HG03439 (cell line): ENCODE data around the gene GSK3B.

Experiments used
- ATAC-seq: cut with Tn5 transposase; IDR thresholded peaks from one replicate; pipeline ENCODE4 v1.9.1; 2021; ENCODE audit warnings: mild to moderate bottlenecking, moderate library complexity; ENCODE audit not compliant: unreplicated experiment

Gene GSK3B

DNA sequence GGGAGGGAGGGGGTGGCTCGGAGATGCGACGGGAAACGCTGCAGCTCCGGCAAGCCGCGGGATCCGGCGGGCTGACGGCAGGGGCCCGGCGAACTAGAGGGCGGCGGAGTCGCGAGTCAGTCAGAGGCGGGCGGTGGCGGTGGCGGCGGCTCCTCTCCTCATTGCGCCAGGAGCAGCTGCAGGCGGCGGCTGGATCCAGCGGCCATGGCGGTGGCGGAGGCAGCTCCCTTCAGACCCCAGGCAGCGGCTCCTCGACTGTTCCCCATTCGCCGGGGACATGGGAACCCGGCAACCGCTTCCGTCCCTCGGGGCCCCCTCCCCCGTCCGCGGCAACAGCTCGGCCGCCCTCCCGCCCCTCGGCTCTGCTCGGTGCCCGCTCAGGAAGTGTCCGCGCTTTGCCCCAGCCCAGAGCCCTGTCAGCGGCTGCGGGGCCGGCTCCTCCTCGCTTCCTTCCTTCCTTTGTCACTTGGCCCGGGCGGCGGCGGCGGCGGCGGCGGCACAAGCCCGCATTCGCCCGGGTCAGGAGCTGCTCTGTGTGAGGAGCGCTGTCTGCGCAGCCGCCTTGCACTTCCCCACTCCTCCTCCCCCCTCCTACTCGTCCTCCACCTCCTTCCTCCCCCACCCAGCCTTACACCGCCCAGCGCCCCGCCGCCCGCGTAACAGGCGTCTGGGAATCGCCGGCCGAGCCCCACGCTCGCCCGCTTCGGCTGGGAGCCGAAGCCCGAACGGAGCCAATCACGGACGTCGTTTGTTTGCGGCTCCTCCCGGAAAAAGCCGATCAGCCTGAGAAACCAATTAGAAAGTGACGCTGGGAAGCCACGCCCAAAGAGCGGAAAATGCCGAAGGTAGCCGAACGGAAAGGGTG is at the start of gene GSK3B:
Gene GSK3B, minus strand, starts transcription at position 537 of the 865 bp plus-strand sequence. CDS start 1,013 bp downstream, outside the sequence.
- ATAC-seq = peak; percentile 42

DNA sequence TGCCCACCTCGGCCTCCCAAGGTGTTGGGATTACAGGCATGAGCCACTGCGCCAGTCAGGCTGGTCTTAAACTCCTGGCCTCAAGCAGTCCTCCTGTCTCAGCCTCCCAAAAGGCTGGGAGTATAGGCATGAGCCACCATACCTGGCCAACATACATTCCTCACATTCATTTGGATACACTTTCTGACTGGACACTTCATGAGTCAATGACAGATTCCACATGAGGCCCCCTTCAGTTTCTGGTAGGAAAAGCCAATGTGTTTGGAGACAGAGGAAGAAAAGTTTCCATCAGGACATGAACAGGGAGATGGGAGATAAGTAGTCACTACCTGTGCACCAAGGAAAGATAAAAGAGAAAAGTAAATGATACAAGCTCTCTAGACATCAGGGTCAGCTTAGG is 49.4 kb upstream of the GSK3B start:
- ATAC-seq = no peak

DNA sequence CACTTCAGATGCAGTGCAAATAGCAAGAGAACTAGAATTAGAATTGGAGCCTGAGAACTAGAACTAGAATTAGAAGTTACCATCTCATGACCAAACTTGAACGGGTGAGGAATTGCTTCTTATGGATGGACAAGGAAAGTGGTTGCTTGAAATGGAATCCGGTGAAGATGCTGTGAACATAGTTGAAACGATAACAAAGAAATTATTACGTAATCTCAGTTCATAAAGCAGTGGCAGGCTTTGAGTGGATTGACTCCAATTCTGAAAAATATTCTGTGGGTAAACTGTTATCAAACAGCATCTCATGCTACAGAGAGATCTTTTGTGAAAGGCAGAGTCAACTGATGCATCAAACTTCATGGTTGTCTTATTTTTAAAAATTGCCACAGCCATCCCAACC is 48.0 kb upstream of the GSK3B start:
- no peak for ATAC-seq

DNA sequence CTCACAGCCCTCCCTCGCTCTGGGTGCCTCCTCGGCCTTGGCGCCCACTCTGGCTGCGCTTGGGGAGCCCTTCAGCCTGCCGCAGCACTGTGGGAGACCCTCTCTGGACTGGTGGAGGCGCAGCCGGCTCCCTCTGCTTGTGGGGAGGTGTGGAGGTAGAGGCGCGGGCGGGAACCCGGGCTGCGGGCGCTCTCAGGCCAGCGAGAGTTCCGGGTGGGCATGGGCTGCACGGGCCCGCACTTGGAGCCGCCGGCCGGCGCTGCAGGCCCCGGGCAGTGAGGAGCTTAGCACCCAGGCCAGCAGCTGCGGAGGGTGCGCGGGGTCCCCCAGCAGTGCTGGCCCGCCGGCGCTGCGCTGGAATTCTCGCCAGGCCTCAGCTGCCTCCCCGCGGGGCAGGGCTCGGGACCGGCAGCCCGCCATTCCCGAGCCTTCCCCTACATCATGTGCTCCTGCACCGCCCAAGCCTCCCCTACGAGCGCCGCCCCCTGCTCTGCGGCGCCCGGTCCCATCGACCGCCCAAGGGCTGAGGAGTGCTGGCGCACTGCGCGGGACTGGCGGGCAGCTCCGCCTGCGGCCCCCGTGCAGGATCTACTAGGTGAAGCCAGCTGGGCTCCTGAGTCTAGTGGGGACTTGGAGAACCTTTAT is 46.0 kb upstream of the GSK3B start:
- no peak for ATAC-seq

DNA sequence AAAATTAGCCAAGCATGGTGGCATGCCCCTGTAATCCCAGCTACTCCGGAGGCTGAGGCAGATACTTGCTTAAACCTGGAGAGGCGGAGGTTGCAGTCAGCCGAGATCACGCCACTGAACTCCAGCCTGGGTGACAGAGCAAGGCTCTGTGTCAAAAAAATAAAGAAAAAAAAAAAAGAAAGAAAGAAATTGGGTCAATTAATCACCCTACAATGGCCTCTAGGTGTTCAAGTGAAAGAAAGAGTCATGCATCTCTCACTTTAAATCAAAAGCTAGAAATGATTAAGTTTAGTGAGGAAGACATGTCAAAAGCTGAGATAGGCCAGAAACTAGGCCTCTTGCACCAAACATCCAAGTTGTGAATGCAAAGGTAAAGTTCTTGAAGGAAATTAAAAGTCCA is 44.9 kb upstream of the GSK3B start:
- ATAC-seq = no peak

- no peak for ATAC-seq
These were observed 43.3 kb upstream of the GSK3B start for GRCh38 chr3:120137548-120137947.

GRCh38 chr3:120130656-120131055 is 36.4 kb upstream of the GSK3B start:
- no peak for ATAC-seq

DNA sequence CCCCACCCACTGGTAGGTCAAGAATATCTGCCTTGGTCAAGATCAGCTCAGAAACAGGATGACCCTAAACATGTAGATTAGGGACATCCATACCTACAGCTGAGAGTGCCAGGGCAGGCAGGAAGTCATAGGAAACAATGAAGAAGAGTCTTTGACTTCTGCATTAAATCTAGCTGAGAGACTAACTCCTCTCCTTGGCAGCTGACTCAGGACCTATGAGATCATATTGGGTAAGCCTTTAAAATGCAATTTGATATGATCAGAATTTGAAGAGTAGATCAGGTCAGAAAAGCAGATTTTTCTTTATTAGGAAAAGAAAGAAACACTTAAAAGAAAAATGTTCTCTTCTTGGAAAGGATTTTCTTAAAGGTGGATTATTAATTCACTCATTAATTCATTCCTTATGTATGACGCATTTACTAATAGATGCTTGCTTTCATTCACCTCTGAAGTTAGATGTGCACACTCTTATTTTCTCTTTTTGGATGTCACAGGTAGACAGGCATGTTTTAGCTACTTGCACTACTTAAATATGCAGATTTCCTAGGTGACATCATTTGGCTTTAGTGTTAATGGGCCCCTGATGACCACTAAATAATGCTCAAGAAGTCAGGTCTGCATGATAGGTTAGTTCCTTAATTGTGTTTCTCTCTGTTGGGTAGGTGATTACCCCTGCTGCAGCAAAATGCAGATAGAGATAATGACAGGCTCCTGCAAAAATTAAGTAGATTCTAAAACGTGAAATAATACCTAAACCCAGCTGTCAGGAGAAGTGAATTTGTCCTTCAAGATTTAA is 35.7 kb upstream of the GSK3B start:
- no peak for ATAC-seq

DNA sequence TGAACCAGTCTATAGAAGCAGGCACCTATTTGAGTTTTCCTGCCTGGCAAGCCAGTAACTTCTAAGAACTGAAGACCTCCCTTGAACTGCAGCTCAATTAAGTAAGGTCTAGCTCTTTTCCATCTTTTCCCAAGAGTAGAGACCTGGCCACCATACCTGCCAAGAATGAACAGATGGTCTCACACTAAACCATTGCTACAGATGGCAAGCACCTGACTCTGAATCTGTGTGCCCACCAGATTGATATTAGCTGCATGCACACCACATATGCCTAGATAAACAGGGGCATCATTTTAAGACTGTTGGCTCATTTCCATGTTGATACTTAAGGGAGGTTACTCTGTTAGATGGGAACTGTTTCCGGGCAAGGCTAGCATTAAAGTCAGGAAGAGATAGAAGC is 34.8 kb upstream of the GSK3B start:
- no peak for ATAC-seq

GRCh38 chr3:120125992-120126391 is 31.7 kb upstream of the GSK3B start:
- no peak for ATAC-seq

- ATAC-seq = no peak
These were observed 25.7 kb upstream of the GSK3B start for GRCh38 chr3:120119846-120120510.

GRCh38 chr3:120114981-120115380 is 20.7 kb upstream of the GSK3B start:
- no peak for ATAC-seq

DNA sequence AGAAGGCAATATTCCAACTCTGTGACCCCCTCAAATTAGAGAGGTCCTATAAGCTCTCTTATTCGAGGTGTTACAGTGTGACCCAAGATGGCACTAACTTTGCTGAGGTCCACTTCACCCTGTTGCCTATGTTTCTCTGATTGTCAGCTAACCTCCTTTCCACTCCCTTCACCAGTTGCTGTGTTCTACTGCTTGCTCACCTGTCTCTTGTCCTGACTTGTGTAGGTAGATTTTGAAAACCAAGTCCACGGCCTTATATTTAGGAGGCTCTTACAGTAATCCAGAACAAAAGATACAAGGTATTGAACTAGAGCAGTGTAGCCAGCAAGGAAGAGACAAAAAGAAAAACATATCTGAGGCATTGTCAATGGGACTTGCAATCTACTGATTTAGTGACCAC is 20.1 kb upstream of the GSK3B start:
- ATAC-seq = no peak

- no peak for ATAC-seq
These were observed 19.2 kb upstream of the GSK3B start for GRCh38 chr3:120113128-120114116.

- ATAC-seq = no peak
These were observed 17.7 kb upstream of the GSK3B start for GRCh38 chr3:120111898-120112297.

- no peak for ATAC-seq
These were observed 9.0 kb upstream of the GSK3B start for GRCh38 chr3:120103276-120103675.

- no peak for ATAC-seq
These were observed 8.4 kb upstream of the GSK3B start for GRCh38 chr3:120102674-120103073.

- no peak for ATAC-seq
These were observed 8.0 kb upstream of the GSK3B start for GRCh38 chr3:120102232-120102631.

- no peak for ATAC-seq
These were observed 7.4 kb upstream of the GSK3B start for GRCh38 chr3:120101624-120102023.

DNA sequence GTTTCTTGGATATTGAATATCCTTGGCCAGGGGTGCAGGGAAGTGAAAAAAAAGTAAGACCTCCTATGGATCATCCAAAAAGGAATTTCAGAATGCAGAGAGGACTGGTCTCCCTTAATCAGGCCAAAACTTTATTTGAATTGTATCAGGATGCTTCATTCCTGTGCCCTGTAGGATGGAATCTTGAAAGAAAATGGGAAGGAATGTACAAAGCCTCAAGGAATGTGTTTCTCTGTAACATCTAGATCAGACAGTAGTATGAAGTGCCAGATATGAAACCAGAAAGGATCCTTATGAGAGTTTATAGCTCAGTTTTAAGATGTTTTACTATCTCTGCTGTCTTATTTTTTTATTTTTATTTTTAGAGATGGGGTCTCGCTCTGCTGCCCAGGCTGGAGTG is 6.5 kb upstream of the GSK3B start:
- no peak for ATAC-seq
